GM12873 (cell line): ENCODE measurements around the gene MTREX.

Experiments used
- TF ChIP-seq, protein P1 (sequence below): IDR thresholded peaks from 2 replicates; pipeline ENCODE4 v1.5.1; 2012; ENCODE audit warnings: low read depth, mild to moderate bottlenecking, moderate library complexity, low read length, control low read depth; ENCODE audit not compliant: insufficient read depth; ENCODE audit errors: missing control alignments

MTREX gene

DNA sequence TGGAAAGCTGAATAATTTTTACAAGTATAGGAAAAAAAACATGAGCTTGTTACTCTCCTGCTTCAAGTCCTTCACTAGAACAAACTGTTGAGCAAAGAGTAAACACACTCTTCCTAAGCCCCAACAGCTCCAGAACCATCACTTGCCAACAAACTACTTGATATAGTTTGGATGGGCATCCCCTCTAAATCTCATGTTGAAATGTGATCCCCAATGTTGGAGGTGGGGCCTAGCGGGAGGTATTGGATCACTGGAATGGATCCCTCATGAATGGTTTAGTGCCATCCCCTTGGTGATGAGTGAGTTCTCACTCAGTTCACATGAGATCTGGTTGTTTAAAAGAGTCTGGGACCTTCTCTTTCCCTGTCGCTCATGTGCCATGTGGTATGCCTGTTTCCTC, 144.2 kb downstream of the MTREX start:
- TF ChIP-seq, protein P1, sequence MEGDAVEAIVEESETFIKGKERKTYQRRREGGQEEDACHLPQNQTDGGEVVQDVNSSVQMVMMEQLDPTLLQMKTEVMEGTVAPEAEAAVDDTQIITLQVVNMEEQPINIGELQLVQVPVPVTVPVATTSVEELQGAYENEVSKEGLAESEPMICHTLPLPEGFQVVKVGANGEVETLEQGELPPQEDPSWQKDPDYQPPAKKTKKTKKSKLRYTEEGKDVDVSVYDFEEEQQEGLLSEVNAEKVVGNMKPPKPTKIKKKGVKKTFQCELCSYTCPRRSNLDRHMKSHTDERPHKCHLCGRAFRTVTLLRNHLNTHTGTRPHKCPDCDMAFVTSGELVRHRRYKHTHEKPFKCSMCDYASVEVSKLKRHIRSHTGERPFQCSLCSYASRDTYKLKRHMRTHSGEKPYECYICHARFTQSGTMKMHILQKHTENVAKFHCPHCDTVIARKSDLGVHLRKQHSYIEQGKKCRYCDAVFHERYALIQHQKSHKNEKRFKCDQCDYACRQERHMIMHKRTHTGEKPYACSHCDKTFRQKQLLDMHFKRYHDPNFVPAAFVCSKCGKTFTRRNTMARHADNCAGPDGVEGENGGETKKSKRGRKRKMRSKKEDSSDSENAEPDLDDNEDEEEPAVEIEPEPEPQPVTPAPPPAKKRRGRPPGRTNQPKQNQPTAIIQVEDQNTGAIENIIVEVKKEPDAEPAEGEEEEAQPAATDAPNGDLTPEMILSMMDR, result no peak

DNA sequence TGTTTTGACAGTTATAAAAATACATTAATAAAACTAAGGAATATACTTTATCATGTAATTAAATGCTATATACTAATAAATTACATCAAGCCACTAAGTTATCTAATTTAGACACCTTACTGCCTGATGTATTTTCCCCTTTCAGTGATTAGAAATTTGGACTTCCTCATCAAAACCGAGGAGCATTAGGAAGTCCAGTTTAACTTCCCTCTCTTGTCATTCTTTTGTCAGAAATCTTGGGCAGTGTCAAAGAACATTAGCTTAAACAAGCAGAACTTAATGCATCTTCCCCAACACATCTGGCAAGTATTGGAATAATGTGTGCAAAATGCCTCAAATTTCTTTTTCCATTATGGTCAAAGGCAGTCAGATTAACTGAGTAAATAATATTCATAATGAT, 145.4 kb downstream of the MTREX start:
- TF ChIP-seq, protein P1, result no peak

DNA sequence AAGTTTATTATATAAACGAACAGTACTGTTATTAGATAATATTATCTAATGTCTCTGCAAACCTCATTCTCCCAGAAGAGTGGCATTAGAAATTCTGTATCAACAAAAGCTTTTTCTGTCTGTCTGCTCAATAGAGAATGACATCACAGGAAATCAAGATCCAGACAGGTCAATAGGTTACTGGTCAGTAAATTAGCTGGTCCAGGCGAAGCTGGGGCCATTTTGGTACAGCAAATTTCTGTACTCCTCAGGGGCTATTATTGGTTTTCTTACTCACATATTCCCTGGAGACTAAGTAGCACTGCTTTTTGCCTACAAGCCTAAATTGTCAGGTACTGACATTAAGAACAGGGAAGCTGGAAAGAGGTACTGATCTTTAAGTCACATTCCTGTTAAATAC, 146.5 kb downstream of the MTREX start:
- TF ChIP-seq, protein P1, result no peak

DNA sequence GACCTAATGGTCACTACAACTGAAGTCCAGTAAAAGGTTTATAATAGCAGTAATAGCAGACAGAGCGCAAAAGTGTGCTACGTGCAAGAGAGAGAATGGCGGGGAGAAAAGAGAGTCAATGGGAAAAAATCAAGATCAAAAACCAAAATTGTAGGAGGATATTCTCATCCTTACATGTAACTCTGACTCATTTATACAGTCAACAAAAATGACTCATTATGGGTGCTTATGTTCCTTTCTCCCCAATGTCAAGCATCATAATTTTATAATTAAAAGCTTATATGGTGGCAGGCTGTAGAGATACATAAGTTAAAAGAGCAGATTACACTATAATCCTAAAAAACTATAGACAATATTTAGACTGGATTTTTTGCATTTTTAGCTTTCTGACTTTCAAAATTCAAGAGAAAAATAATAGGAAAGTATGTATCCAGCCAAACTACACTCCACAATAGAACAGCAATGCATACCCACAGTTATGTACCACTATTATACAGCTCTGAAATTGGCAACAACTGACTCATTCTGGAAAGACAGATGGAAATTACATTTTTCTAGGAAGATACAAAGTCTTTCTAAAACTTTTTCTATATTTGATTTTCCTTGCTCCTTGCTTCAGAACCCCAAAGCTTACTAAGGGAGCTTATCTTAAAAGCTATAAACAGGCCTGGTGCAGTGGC, 148.6 kb downstream of the MTREX start:
- TF ChIP-seq, protein P1, result no peak

DNA sequence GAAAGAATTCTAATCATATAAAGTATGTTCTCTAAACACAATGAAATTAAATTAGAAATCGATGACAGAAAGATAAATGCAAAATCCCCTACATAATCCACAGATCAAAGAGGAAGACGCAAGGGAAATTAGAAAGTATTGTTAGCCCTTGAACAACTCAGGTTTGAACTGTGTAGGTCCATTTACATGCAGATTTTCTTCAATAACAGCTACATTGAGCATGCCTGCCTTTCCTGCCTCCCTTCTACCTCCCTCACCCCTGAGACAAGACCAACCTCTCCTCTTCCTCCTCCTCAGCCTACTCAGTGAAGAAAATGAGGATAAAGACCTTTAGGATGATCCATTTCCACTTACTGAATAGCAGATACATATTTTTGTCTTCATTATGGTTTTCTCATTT, 151.8 kb downstream of the MTREX start:
- TF ChIP-seq, protein P1, result no peak

DNA sequence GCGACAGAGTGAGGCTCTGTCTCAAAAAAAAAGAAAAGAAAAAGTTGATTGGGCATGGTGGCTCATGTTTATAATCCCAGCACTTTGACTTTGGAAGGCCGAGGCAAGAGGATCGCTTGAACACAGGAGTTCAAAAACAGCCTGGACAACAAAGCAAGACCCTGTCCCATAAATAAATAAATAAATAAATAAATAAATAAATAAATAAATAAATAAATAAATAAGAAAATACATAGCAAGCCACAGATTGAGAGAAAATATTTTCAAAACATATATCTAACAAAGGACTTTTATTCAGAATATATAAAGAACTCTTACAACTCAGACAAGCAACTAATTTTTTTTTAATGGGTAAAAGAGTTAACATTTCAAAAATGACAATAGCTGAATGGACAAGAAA, 155.8 kb downstream of the MTREX start:
- TF ChIP-seq, protein P1, result no peak

DNA sequence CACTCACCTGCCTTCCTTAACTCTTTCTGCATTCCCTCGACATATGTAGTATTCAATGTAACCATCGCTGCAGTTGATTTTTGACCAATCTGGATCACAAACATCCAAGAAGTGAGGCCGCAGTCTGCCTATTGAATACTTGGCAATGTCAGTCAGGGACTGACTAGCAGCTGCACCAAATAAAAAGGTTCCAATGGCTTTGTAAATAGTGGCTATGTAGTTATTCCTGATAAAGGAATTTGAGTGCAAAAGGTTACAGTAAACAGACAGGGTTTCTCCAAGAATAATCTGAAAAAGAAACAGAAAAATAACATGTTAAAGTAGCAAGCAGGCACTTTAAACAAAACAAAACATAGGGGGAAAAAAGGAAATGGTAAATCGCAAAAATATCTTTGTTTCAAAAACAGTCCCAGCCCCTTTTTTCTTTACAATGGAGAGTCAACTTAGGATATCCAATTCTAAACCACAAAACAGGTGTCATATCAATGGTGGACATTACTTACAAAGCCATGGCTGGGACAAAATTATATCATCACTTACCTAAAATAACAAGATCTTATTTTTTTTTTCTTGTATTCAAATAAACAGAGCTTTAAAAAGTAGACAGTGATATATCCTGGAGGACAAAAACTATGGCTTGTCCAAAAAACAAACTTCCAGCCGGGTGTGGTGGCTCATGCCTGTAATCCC, 160.2 kb downstream of the MTREX start:
- TF ChIP-seq, protein P1, result no peak
